Loucy (cell line): ENCODE measurements around the gene CASKIN2.

ENCODE experiments used
- H2AFZ ChIP-seq: fragments of 200-600 bp; sonication (generic); 2 replicates; pipeline ENCODE4 v1.6.0; 2016; ENCODE audit warnings: antibody characterized with exemption, mild to moderate bottlenecking, low read length, moderate library complexity
- H3F3A ChIP-seq: fragments of 200-600 bp; 2 replicates; pipeline ENCODE4 v1.6.0; 2016; ENCODE audit warnings: antibody characterized with exemption, low read depth, mild to moderate bottlenecking
- H3K27me3 ChIP-seq: fragments of 200-600 bp; sonication (generic); 2 replicates; pipeline ENCODE4 v1.6.1; 2014; ENCODE audit warnings: low read length, mild to moderate bottlenecking; ENCODE audit not compliant: insufficient read depth, poor library complexity, severe bottlenecking
- H3K36me3 ChIP-seq: fragments of 200-600 bp; sonication (generic); 2 replicates; pipeline ENCODE4 v1.6.1; 2016; ENCODE audit warnings: low read length; ENCODE audit not compliant: insufficient read depth
- H3K4me1 ChIP-seq: fragments of 200-600 bp; sonication (generic); 2 replicates; pipeline ENCODE4 v1.5.1; 2014; ENCODE audit warnings: low read length, mild to moderate bottlenecking; ENCODE audit not compliant: insufficient read depth, poor library complexity, severe bottlenecking
- H3K4me2 ChIP-seq: fragments of 200-600 bp; sonication (generic); 2 replicates; pipeline ENCODE4 v1.6.0; 2014; ENCODE audit warnings: antibody characterized with exemption, low read length, low read depth, mild to moderate bottlenecking; ENCODE audit not compliant: poor library complexity, severe bottlenecking
- H3K4me3 ChIP-seq: fragments of 200-600 bp; sonication (generic); 2 replicates; pipeline ENCODE4 v1.5.1; 2014; ENCODE audit warnings: low read length, mild to moderate bottlenecking, mixed read lengths; ENCODE audit not compliant: poor library complexity, severe bottlenecking
- H3K79me2 ChIP-seq: fragments of 200-600 bp; sonication (generic); 2 replicates; pipeline ENCODE4 v1.6.1; 2014; ENCODE audit warnings: low read length; ENCODE audit not compliant: insufficient read depth
- H3K9ac ChIP-seq: fragments of 200-600 bp; sonication (generic); 2 replicates; pipeline ENCODE4 v1.6.0; 2014; ENCODE audit warnings: mild to moderate bottlenecking, low read depth, low read length, moderate library complexity; ENCODE audit not compliant: poor library complexity, severe bottlenecking
- H3K9me2 ChIP-seq: fragments of 200-600 bp; sonication (generic); replicated peaks from 2 replicates; pipeline ENCODE4 v1.6.1; 2016; ENCODE audit warnings: low read depth, low read length, mixed read lengths
- H3K9me3 ChIP-seq: fragments of 200-600 bp; sonication (generic); 2 replicates; pipeline ENCODE4 v1.6.1; 2014; ENCODE audit warnings: mild to moderate bottlenecking, antibody characterized with exemption, low read length, low read depth; ENCODE audit not compliant: insufficient read depth
- H4K20me1 ChIP-seq: fragments of 200-600 bp; sonication (generic); 2 replicates; pipeline ENCODE4 v1.6.0; 2014; ENCODE audit warnings: antibody characterized with exemption, low read length, mild to moderate bottlenecking; ENCODE audit not compliant: insufficient read depth, poor library complexity, severe bottlenecking
- EZH2phosphoT487 ChIP-seq: fragments of 200-600 bp; IDR thresholded peaks from 2 replicates; pipeline ENCODE4 v1.6.1; 2018; ENCODE audit warnings: antibody characterized with exemption, mild to moderate bottlenecking, moderate library complexity, borderline replicate concordance
- TF ChIP-seq, protein P1 (sequence below): fragments of 200-600 bp; sonication (generic); conservative IDR thresholded peaks from 2 replicates; pipeline ENCODE4 v1.5.1; 2014; ENCODE audit warnings: mild to moderate bottlenecking, antibody characterized with exemption, low read length

Gene CASKIN2

DNA sequence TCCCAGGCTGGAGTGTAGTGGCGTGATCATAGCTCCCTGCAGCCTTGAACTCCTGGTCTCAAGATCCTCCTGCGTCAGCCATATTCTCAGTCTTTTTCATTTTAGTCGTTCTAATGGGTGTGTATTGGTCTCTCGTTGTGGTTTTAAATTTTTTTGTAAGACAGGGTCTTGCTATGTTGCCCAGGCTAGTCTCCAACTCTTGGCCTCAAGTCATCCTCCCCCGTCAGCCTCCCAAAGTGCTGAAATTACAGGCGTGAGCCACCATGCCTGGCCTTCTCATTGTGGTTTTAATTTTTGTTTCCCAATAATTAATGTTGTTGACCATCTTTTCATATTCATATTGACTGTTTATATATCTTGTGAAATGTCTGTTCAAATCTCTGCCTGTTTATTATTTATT lies 50.3 kb downstream of the CASKIN2 start:
- peaks cover 5% of the 10 kb centered on the region for H3K4me1 ChIP-seq
- no peaks in the 10 kb centered on the region for H3K9me2 ChIP-seq
- H3K9ac ChIP-seq = no peak overlapping the region
- H3K27me3 ChIP-seq = no peaks in the 10 kb centered on the region
- TF ChIP-seq, protein P1, sequence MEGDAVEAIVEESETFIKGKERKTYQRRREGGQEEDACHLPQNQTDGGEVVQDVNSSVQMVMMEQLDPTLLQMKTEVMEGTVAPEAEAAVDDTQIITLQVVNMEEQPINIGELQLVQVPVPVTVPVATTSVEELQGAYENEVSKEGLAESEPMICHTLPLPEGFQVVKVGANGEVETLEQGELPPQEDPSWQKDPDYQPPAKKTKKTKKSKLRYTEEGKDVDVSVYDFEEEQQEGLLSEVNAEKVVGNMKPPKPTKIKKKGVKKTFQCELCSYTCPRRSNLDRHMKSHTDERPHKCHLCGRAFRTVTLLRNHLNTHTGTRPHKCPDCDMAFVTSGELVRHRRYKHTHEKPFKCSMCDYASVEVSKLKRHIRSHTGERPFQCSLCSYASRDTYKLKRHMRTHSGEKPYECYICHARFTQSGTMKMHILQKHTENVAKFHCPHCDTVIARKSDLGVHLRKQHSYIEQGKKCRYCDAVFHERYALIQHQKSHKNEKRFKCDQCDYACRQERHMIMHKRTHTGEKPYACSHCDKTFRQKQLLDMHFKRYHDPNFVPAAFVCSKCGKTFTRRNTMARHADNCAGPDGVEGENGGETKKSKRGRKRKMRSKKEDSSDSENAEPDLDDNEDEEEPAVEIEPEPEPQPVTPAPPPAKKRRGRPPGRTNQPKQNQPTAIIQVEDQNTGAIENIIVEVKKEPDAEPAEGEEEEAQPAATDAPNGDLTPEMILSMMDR = no peak
- TF ChIP-seq EZH2phosphoT487 = no peak
- no peaks in the 10 kb centered on the region for H3K9me3 ChIP-seq
- no peak overlapping the region for H2AFZ ChIP-seq
- no peak overlapping the region for H3K4me3 ChIP-seq
- no peaks in the 10 kb centered on the region for H4K20me1 ChIP-seq
- H3K4me2 ChIP-seq = no peak overlapping the region
- H3F3A ChIP-seq = no peaks in the 10 kb centered on the region
- no peaks in the 10 kb centered on the region for H3K36me3 ChIP-seq
- H3K79me2 ChIP-seq = peaks cover 4% of the 10 kb centered on the region; the same call in 1 of the 2 replicates

DNA sequence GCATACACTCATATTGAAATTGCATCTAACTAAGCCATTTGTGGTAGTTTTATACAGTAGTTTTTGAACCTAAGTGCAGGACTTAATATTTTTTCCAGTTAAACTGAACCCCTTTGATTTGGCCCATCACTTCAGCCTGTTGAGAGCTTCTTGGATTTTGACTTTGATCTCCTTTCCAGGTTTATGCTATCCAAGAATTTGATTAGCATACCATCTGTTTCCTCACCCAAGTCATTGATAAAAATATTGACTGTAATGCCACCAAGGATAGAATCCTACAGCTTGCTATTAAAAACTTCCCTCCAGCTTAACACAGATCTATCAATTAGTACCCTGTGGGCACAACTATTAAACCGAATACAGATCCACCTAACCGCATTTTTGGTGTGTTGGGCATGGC lies 51.7 kb downstream of the CASKIN2 start:
- no peaks in the 10 kb centered on the region for H3K9me2 ChIP-seq
- H3K27me3 ChIP-seq = no peaks in the 10 kb centered on the region
- H3K9me3 ChIP-seq = no peaks in the 10 kb centered on the region
- H3F3A ChIP-seq = no peaks in the 10 kb centered on the region
- H2AFZ ChIP-seq = no peak overlapping the region
- no peak overlapping the region for H3K9ac ChIP-seq
- peaks cover 4% of the 10 kb centered on the region; the same call in 1 of the 2 replicates for H3K79me2 ChIP-seq
- TF ChIP-seq, protein P1 = no peak
- TF ChIP-seq EZH2phosphoT487 = no peak
- no peaks in the 10 kb centered on the region for H4K20me1 ChIP-seq
- peaks cover 16% of the 10 kb centered on the region for H3K4me1 ChIP-seq
- H3K4me3 ChIP-seq = no peak overlapping the region
- no peak overlapping the region for H3K4me2 ChIP-seq
- no peaks in the 10 kb centered on the region for H3K36me3 ChIP-seq

GRCh38 chr17:75460295-75460694 lies 55.0 kb downstream of the CASKIN2 start:
- TF ChIP-seq, protein P1 = no peak
- TF ChIP-seq EZH2phosphoT487 = no peak
- no peaks in the 10 kb centered on the region for H3F3A ChIP-seq
- no peak overlapping the region for H2AFZ ChIP-seq
- peaks cover 38% of the 10 kb centered on the region for H3K4me1 ChIP-seq
- no peak overlapping the region for H3K9ac ChIP-seq
- H3K4me2 ChIP-seq = peak overlapping the region; percentile 7
- peaks cover 19% of the 10 kb centered on the region; the same call in 1 of the 2 replicates for H3K79me2 ChIP-seq
- no peaks in the 10 kb centered on the region for H3K27me3 ChIP-seq
- H3K4me3 ChIP-seq = no peak overlapping the region
- H4K20me1 ChIP-seq = no peaks in the 10 kb centered on the region
- H3K9me3 ChIP-seq = no peaks in the 10 kb centered on the region
- H3K9me2 ChIP-seq = no peaks in the 10 kb centered on the region
- no peaks in the 10 kb centered on the region for H3K36me3 ChIP-seq
